ENCODE measurements around the gene RASA4B. TPM values are rescaled to one million over a fixed set of nuclear protein-coding genes. Genes with fewer than 3 reads are reported as not detected.
"Not testable (repeated sequence)": the region's sequence is repeated elsewhere in the genome, so short reads cannot be mapped to it uniquely, and the experiment has no call there.

RASA4B gene
- 10 to 100 TPM in 1 of 2 donors, 1 to 10 TPM in 1; 2.0 to 25.7 TPM for total RNA-seq

GRCh38 chr7:102517550-102518147 is at the start of gene RASA4B:
Gene RASA4B (minus strand): TSS chr7:102517777. CDS start chr7:102517710, 67 bp downstream.
- H3K27me3 ChIP-seq (replicated peaks; ENCODE audit: insufficient read depth); DNase-seq (ENCODE audit: low spot score); H3K4me1 ChIP-seq (replicated peaks); H3K9me3 ChIP-seq; intact Hi-C loops (cut with DNase I); H3K27ac ChIP-seq; H3K36me3 ChIP-seq: not testable (repeated sequence)
- H3K4me3 ChIP-seq: peak within 1 kb of the TSS in 1 of 2 donors; percentile 24
- no CpG with 5 or more reads among the region's 61 CpGs for WGBS

DNA sequence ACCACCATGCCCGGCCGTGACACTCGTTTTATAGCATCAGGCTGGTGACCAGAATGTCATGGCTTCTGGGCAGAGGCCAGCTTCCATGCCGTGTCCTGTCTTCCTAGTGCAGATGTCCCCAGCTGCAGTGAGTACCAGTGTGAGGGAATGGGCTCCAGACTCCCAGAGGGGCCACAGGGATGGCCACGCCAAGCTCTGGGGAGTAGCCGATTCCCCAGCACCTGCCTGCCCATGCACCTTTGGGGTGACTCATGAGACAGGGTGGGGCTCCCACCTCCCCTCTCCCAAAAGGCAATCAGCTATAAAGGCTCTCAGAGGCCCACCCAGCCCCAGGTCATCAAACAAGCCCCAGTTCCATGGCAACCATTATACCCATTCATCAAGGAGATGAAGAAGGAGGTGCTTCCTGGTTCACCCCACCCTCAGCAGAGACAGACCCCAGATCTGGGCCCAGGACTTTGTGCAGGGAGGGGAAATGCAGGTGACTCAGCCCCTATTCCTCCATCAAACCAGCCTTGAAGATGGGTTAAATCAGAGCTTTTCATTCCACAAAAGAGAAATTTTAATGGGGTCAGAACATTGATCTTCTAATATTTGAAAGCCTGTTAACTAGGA is 33.3 kb upstream of the RASA4B start, which contains the start of gene SPDYE2:
SPDYE2 (plus strand) TSS at position 419 of the 615 bp plus-strand sequence. CDS start 2,030 bp downstream, outside the sequence.
- H3K27ac ChIP-seq; H3K9me3 ChIP-seq; DNase-seq (ENCODE audit: low spot score); H3K27me3 ChIP-seq (replicated peaks; ENCODE audit: insufficient read depth); H3K4me3 ChIP-seq; H3K36me3 ChIP-seq; intact Hi-C loops (cut with DNase I); H3K4me1 ChIP-seq (replicated peaks): not testable (repeated sequence)
- WGBS: no CpG with 5 or more reads among the region's 6 CpGs

DNA sequence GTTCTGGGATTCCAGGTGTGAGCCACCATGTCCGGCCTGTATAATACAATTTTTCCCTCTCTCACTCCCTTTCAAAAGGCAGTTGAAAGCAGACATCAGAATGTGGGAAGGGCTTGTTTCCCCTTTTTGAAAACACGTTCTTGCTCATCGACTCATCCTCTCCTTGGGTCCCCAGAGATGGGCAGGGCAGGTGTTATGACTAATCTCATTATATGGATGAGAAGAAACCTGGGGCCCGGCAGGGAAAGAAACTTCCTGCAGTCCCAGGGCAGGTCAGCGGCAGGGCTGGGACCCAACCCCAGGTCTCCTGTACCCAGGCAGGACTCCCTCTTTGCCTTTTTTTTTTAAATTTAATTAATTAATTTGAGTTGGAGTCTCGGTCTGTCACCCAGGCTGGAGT is 28.8 kb upstream of the RASA4B start:
- H3K27me3 ChIP-seq (replicated peaks; ENCODE audit: insufficient read depth); H3K36me3 ChIP-seq; DNase-seq (ENCODE audit: low spot score); H3K9me3 ChIP-seq; intact Hi-C loops (cut with DNase I); H3K27ac ChIP-seq; H3K4me1 ChIP-seq (replicated peaks); H3K4me3 ChIP-seq: not testable (repeated sequence)
- 100% methylated on average over 2 of the region's 6 CpGs for WGBS

DNA sequence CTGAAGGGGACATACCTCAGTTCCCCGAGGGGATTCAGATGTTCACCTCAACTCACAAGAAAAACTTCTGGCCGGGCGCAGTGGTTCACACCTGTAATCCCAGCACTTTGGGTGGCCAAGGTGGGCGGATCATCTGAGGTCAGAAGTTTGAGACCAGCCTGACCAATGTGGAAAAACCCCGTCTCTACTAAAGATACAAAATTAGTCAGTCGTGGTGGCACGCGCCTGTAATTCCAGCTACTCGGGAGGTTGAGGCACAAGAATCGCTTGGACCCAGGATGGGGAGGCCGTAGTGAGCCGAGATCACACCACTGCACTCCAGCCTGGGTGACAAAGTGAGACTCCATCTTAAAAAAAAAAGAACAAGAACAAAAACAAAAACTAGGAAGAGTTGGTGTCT is 27.7 kb upstream of the RASA4B start:
- DNase-seq (ENCODE audit: low spot score); H3K27ac ChIP-seq; H3K9me3 ChIP-seq; H3K36me3 ChIP-seq; H3K27me3 ChIP-seq (replicated peaks; ENCODE audit: insufficient read depth); H3K4me1 ChIP-seq (replicated peaks); intact Hi-C loops (cut with DNase I); H3K4me3 ChIP-seq: not testable (repeated sequence)
- WGBS: 95% methylated on average over 9 of the region's 12 CpGs

DNA sequence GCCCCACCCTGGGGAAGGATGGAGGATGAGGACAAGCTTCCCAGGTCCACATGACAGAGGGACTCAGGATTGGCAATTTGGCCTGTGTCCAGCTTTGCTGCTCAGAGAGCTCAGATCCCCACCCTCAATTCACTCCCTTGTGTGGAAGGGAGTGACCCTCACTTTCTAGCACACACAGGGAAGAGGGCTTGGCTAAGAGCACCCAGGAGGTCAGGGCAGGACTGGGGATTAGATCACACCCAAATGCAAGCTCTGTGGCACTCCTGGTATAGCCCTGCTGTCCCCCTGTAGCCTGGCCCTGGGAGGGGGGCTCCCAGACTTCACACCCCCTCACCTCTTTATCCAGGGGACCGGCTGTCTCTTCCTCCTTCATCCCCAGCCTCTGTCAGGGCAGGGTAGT is 26.8 kb upstream of the RASA4B start:
- H3K36me3 ChIP-seq; H3K9me3 ChIP-seq; H3K4me1 ChIP-seq (replicated peaks); H3K4me3 ChIP-seq; intact Hi-C loops (cut with DNase I); H3K27me3 ChIP-seq (replicated peaks; ENCODE audit: insufficient read depth); H3K27ac ChIP-seq; DNase-seq (ENCODE audit: low spot score): not testable (repeated sequence)
- 67% methylated on average over 1 of the region's 1 CpG for WGBS

DNA sequence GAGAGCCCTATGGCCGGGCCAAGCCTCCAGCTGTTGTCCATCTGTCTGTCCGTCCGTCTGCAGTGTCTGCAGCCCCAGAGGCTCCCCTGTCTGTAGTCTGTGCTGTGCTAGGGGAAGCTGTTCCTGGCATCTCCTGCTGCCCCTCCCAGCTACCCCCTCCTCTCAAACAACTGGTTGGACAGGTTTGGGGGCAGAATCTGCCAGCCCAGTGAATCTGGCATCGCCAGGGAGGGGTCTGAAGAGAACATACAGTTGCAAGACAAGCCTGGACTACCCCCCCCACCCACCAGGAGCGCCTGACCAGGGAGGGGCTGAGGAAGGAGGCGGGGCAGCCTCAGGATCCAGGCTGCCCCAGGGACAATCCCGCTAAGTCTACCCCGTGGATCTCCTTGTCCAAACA is 26.0 kb upstream of the RASA4B start, which contains the start of gene UPK3BL2:
UPK3BL2 (minus strand) TSS at position 101 of the 400 bp plus-strand sequence; CDS start at position 41, 60 bp downstream.
- H3K27ac ChIP-seq; H3K36me3 ChIP-seq; H3K4me3 ChIP-seq; H3K4me1 ChIP-seq (replicated peaks); DNase-seq (ENCODE audit: low spot score); intact Hi-C loops (cut with DNase I); H3K9me3 ChIP-seq; H3K27me3 ChIP-seq (replicated peaks; ENCODE audit: insufficient read depth): not testable (repeated sequence)
- WGBS: no CpG with 5 or more reads among the region's 8 CpGs

GRCh38 chr7:102542771-102543170 is 25.2 kb upstream of the RASA4B start:
- WGBS: 91% methylated on average over 4 of the region's 11 CpGs
- not testable (repeated sequence) for H3K9me3 ChIP-seq; H3K27me3 ChIP-seq (replicated peaks; ENCODE audit: insufficient read depth)

DNA sequence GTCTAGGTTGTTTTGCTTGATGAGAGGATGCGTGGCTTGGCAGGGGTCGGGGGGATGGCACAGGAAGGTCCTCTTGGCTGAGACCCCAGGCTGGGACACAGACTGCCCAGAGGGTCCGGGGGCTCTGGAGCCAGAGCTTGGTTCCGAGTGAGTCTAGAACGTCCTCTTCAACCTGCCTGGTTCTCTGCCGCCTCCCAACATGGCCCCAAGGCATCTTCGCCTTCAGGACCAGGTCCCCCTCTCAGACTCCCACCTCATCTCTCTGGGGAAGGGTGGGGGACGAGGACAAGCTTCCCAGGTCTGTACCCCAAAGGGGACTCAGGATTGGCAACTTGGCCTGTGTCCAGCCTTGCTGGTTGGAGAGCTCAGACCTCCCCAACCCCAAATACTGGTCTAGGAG is 24.5 kb upstream of the RASA4B start:
- intact Hi-C loops (cut with DNase I); H3K9me3 ChIP-seq; H3K27ac ChIP-seq; H3K4me1 ChIP-seq (replicated peaks); H3K4me3 ChIP-seq; H3K27me3 ChIP-seq (replicated peaks; ENCODE audit: insufficient read depth); H3K36me3 ChIP-seq; DNase-seq (ENCODE audit: low spot score): not testable (repeated sequence)
- WGBS: no CpG with 5 or more reads among the region's 8 CpGs

More at GRCh38 chr7:102542771-102543170, 25.2 kb upstream of the RASA4B start:
- H3K4me3 ChIP-seq; H3K36me3 ChIP-seq; DNase-seq (ENCODE audit: low spot score); H3K4me1 ChIP-seq (replicated peaks); intact Hi-C loops (cut with DNase I); H3K27ac ChIP-seq: not testable (repeated sequence)

GRCh38 chr7:102540604-102541003 is 23.0 kb upstream of the RASA4B start:
- H3K9me3 ChIP-seq; H3K27me3 ChIP-seq (replicated peaks; ENCODE audit: insufficient read depth); H3K27ac ChIP-seq; H3K4me1 ChIP-seq (replicated peaks); intact Hi-C loops (cut with DNase I); H3K4me3 ChIP-seq; DNase-seq (ENCODE audit: low spot score); H3K36me3 ChIP-seq: not testable (repeated sequence)
- 96% methylated on average over 5 of the region's 6 CpGs for WGBS

DNA sequence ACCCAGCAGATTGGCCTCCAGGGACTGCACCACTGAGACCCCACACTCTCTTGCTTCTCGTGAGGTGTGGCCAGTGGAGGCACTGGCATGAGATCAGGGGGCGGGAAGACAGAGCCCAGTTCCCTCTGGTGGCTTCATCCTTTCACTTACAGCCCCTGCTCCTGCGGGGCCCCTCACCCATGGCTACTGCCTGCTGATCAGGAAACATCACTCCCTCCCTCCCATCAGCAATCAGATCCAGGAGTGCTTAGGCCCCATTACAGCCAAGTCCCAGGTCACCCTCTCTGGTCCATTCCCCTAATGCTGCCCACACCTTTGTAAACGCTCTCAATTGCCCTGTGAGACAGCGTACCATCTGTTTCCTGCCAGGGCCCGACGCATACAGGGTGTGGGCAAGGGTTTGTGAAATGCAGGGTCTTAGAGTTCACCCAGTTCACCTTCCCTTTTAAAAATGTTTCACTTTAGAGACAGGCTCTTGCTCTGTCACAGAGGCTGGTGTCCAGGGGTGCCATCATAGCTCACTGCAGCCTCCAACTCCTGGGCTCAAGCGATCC is 17.6 kb upstream of the RASA4B start:
- H3K27me3 ChIP-seq (replicated peaks; ENCODE audit: insufficient read depth); H3K9me3 ChIP-seq; intact Hi-C loops (cut with DNase I); H3K27ac ChIP-seq; H3K4me3 ChIP-seq; H3K36me3 ChIP-seq; DNase-seq (ENCODE audit: low spot score); H3K4me1 ChIP-seq (replicated peaks): not testable (repeated sequence)
- WGBS: 88% methylated on average over 2 of the region's 8 CpGs

DNA sequence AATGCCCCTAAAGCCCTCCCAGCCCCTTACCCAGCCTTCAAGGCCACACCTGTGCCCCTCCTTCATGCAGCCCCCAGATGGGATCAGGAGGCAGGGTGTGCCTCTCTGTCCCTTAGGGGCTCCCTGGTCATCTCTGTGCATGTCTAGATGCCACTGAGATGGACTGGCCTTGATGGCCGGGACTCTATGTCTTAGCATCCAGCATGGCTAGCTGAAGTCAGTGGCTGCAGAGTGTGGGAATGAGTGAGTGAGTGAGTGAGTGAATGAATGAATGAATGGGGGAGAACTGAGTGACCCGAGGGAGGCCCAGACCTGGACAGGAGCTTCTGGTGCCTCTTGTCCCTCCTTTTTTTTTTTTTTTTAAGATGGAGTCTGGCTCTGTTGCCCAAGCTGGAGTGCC is 14.6 kb upstream of the RASA4B start:
- H3K27ac ChIP-seq; H3K36me3 ChIP-seq; H3K9me3 ChIP-seq; DNase-seq (ENCODE audit: low spot score); H3K4me3 ChIP-seq; H3K4me1 ChIP-seq (replicated peaks); intact Hi-C loops (cut with DNase I); H3K27me3 ChIP-seq (replicated peaks; ENCODE audit: insufficient read depth): not testable (repeated sequence)
- 89% methylated on average over 2 of the region's 2 CpGs for WGBS

DNA sequence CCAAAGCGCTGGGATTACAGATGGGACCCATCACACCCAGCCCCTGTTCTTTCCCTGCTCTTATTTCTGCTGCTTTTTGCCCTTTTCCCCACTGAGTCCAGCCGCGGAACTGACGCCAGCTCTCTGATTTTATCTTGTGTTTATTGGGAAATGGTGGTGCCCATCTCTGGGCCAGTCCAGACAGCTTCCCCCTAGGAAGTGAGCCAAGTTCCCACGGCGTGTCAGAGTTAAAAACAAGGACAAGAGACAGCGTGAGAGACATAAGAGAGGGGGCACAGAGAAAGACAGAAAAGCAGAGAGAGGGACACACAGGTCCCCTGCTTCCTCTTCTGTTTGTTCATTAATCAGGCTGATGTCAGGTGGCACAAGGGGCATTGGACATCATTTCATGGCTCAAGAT is 14.0 kb upstream of the RASA4B start:
- H3K9me3 ChIP-seq; H3K4me1 ChIP-seq (replicated peaks); H3K27me3 ChIP-seq (replicated peaks; ENCODE audit: insufficient read depth); H3K4me3 ChIP-seq; intact Hi-C loops (cut with DNase I); H3K36me3 ChIP-seq; H3K27ac ChIP-seq: not testable (repeated sequence)
- WGBS: no CpG with 5 or more reads among the region's 7 CpGs
- DNase-seq (ENCODE audit: low spot score): peak; percentile 94
